ENCODE measurements around the gene KRTAP9-9.
"Not testable (repeated sequence)": the region's sequence is repeated elsewhere in the genome, so short reads cannot be mapped to it uniquely, and the experiment has no call there.

KRTAP9-9 gene

DNA sequence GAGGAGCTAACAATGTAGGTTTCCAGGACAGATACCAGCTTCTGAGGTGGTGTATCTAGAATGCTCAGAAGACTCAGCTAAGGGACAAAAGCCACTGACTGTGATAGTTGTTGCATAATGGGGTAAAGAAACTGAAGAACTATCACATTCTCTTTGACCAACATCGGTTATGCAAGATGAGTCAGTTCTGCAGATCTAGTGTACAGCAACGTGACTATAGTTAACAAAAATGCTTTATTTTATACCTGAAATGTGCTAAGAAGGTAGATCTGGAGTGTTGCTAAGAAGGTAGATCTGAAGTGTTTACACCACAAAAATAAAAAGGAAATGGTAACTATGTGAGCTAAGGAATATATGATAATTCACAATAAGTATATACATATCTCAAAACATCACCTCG lies 12.5 kb downstream of the KRTAP9-9 start:
- no peak for DNase-seq

DNA sequence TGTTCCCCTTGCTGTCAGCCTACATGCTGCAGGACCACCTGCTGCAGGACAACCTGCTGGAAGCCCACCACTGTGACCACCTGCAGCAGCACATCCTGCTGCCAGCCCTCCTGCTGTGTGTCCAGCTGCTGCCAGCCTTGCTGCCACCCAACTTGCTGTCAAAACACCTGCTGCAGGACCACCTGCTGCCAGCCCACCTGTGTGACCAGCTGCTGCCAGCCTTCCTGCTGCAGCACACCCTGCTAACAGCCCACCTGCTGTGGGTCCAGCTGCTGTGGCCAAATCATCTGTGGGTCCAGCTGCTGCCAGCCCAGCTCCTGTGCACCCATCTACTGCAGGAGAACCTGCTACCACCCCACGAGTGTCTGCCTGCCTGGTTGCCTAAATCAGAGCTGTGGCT lies 16.1 kb downstream of the KRTAP9-9 start:
- DNase-seq: not testable (repeated sequence)

GRCh38 chr17:41271858-41272257 lies 16.7 kb downstream of the KRTAP9-9 start:
- no peak for DNase-seq

GRCh38 chr17:41275648-41276190 lies 20.5 kb downstream of the KRTAP9-9 start, which contains the start of gene KRTAP9-7:
TSS of gene KRTAP9-7 (plus strand) at chr17:41275698. CDS start at chr17:41275698, 0 bp downstream.
- not testable (repeated sequence) for DNase-seq

- DNase-seq: no peak
Observed at GRCh38 chr17:41278176-41278955, 23.2 kb downstream of the KRTAP9-9 start.

DNA sequence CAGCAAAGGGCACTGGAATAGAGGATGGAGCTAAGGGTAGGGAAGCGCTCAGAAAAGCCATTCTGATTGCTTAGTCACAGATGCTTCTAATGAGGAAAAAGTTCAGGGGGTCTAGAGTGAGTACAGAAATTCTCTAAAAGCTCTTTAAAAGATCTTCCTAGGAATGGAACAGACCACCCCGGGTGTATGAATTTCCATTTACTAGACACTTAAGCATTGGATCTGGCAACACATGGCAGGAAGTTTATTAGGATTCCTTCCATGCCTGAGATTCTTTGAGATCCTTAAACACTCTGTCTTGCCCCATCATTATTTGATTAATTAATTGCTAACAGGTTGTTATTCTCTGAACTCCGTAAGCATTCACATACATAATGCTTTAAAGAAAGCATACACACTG lies 28.9 kb downstream of the KRTAP9-9 start:
- no peak for DNase-seq

DNA sequence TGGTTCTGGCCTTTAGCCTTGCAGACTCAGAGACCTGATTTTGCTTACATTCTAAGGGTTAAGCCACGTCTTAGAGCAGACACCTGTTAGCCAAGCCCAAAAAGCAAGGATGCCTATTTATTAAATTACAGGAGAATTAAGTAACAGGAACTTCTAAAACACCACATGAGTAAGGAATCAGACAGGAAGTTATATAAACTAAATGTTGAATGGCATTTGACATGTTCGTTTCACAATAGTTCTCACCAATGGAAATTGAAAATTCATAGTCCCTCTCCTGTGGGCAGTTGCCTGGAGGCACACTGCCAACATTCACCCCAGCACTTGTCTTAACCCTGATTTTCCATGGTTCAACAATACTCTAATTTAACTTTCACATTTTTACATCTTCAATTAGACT lies 29.4 kb downstream of the KRTAP9-9 start:
- no peak for DNase-seq

DNA sequence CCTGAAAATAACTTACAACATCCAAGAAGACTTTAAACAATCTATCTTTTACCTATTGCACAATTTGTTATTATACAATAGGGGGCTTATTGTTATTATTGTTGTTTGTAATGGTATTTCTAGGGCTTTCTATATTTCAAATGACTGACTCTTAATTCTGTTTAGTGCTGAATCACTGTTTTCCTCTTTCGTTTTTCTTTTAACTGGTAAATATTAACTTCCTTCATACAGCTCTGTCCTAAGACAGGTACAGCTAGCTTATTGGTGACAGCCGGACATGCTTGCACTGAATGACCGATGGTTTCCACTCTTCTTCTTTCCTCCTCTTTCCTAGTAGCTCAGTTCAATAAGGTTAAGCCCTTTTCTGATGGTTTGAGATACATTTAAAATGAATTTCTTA lies 31.9 kb downstream of the KRTAP9-9 start:
- DNase-seq: no peak

GRCh38 chr17:41294016-41294415 lies 38.8 kb downstream of the KRTAP9-9 start:
- DNase-seq: no peak

- no peak for DNase-seq
Observed at GRCh38 chr17:41296846-41297245, 41.7 kb downstream of the KRTAP9-9 start.

DNA sequence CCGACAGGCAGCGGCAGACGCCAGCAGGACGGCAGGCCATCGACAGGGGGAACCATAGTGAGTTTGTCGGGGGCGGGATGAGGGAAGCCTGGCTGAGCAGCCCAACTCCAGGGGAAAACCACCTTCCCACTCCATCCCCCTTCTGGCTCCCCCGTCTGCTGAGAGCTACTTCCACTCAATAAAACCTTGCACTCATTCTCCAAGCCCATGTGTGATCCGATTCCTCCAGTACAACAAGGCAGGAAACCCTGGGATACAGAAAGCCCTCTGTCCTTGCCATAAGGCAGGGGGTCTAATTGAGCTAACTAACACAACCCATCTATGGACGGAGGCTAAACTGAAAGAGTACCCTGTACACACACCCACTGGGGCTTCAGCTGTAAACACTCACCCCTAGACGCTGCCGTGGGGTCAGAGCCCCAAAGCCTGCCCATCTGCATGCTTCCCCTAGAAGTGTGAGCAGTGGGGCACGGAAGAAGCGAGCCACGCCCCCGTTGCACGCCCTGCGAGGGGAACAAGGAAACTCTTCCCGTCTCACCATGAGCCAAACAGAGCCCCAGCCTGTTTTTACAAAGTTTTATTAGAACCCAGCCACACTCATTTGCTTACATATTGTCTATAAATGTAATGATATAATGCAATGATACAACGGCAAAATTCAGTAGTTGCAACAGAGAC lies 43.4 kb downstream of the KRTAP9-9 start:
- no peak for DNase-seq

DNA sequence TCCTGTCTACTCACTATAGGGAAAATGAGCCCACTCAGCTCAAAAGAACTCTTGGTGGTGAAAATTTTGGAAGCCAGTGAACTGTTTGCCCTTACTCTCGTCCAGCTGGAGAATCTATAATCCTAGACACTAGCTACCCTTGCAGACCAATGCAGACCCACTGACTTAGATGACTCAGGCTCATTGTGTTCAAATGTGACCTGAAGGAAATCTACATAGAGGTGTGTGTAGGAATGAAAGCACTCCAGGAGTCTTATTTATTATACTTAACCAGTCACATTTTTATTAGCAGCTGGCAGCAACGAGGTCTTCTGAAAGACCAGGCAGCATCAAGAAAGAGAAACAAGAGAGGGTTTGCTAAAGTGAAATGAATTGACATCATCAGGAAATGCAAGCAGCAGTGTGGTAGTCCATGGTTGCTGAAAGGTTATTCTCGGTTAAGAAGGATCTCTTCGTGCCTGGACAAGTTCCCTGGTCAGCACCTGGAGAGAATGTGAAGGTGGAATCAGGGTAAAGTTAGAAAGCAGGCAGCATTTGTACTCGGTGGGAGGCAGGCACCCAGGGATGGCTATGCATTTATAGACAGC lies 46.1 kb downstream of the KRTAP9-9 start:
- no peak for DNase-seq

GRCh38 chr17:41301916-41302901 lies 47.0 kb downstream of the KRTAP9-9 start, which contains the start of gene KRTAP29-1:
TSS of gene KRTAP29-1 (minus strand) at chr17:41302851. CDS start at chr17:41302851, 0 bp downstream.
- no peak for DNase-seq

- DNase-seq: no peak
Observed at GRCh38 chr17:41302981-41303380, 47.8 kb downstream of the KRTAP9-9 start.

GRCh38 chr17:41304091-41304490 lies 48.9 kb downstream of the KRTAP9-9 start:
- DNase-seq: no peak

All from NCI-H2081 (cell line).